GM23338 (cell line): ENCODE measurements around the gene MS4A15. TPM values are rescaled to one million over a fixed set of nuclear protein-coding genes. Genes with fewer than 3 reads are reported as not detected.

ENCODE experiments used
- ATAC-seq: fragments of 200-7000 bp; cut with Tn5 transposase; 3 replicates; pipeline ENCODE4 v1.9.1; 2020
- DNase-seq: peaks from one replicate; pipeline ENCODE4 v3.0.0-alpha.2; 2015; ENCODE audit warnings: low spot score
- H2AFZ ChIP-seq: fragments of 200-600 bp; sonication (generic); 2 replicates; pipeline ENCODE4 v1.8.0; 2016; ENCODE audit warnings: antibody characterized with exemption, mild to moderate bottlenecking, moderate library complexity
- H3F3A ChIP-seq: fragments of 200-600 bp; sonication (generic); replicated peaks from 2 replicates; pipeline ENCODE4 v1.8.0; 2017; ENCODE audit warnings: antibody characterized with exemption, mixed run types, low read depth
- H3K27ac ChIP-seq: fragments of 200-600 bp; sonication (generic); 2 replicates; pipeline ENCODE4 v1.6.1; 2016; ENCODE audit warnings: low read depth
- H3K27me3 ChIP-seq: fragments of 200-600 bp; sonication (generic); 2 replicates; pipeline ENCODE4 v1.8.0; 2016; ENCODE audit warnings: mild to moderate bottlenecking, mixed run types, moderate library complexity; ENCODE audit not compliant: insufficient read depth
- H3K36me3 ChIP-seq: fragments of 200-600 bp; sonication (generic); 2 replicates; pipeline ENCODE4 v1.8.0; 2016; ENCODE audit warnings: mild to moderate bottlenecking; ENCODE audit not compliant: insufficient read depth
- H3K4me1 ChIP-seq: fragments of 200-600 bp; sonication (generic); 2 replicates; pipeline ENCODE4 v1.8.0; 2016; ENCODE audit warnings: mild to moderate bottlenecking, moderate library complexity; ENCODE audit not compliant: insufficient read depth
- H3K4me2 ChIP-seq: fragments of 200-600 bp; sonication (generic); 2 replicates; pipeline ENCODE4 v1.7.1; 2017; ENCODE audit warnings: mixed run types
- H3K4me3 ChIP-seq: fragments of 200-600 bp; sonication (generic); 2 replicates; pipeline ENCODE4 v1.6.1; 2016; ENCODE audit warnings: mixed run types
- H3K79me2 ChIP-seq: fragments of 200-600 bp; sonication (generic); replicated peaks from 2 replicates; pipeline ENCODE4 v1.8.0; 2017; ENCODE audit warnings: mild to moderate bottlenecking; ENCODE audit not compliant: insufficient read depth
- H3K9me2 ChIP-seq: fragments of 200-600 bp; sonication (generic); 2 replicates; pipeline ENCODE4 v1.8.0; 2017; ENCODE audit not compliant: insufficient read depth
- H4K20me1 ChIP-seq: fragments of 200-600 bp; sonication (generic); replicated peaks from 2 replicates; pipeline ENCODE4 v1.8.0; 2017; ENCODE audit warnings: mild to moderate bottlenecking; ENCODE audit not compliant: insufficient read depth
- H3K27ac Mint-ChIP-seq: 2 replicates; pipeline ENCODE4 v1.8.0; 2020; ENCODE audit warnings: inconsistent platforms, mild to moderate bottlenecking, moderate library complexity, mixed read lengths
- H3K27me3 Mint-ChIP-seq: 3 replicates; pipeline ENCODE4 v1.8.0; 2022; ENCODE audit warnings: low read depth, mild to moderate bottlenecking, moderate library complexity, mixed read lengths, inconsistent platforms; ENCODE audit not compliant: insufficient read depth, poor library complexity
- H3K36me3 Mint-ChIP-seq: 3 replicates; pipeline ENCODE4 v1.8.0; 2021; ENCODE audit warnings: low read depth, mild to moderate bottlenecking, inconsistent platforms, moderate library complexity, mixed read lengths
- H3K4me1 Mint-ChIP-seq: 3 replicates; pipeline ENCODE4 v1.8.0; 2020; ENCODE audit warnings: mild to moderate bottlenecking, inconsistent platforms, mixed read lengths
- H3K4me3 Mint-ChIP-seq: 3 replicates; pipeline ENCODE4 v1.8.0; 2021; ENCODE audit warnings: moderate library complexity, mild to moderate bottlenecking, inconsistent platforms, mixed read lengths
- H3K9me3 Mint-ChIP-seq: 3 replicates; pipeline ENCODE4 v1.8.0; 2020; ENCODE audit warnings: moderate library complexity, mild to moderate bottlenecking, inconsistent platforms, mixed read lengths
- CTCF ChIP-seq, 2 experiments: fragments of 200-600 bp in 1 of 2; sonication (generic) in 1 of 2; conservative IDR thresholded peaks; 2 replicates each; pipeline versions ENCODE4 v1.5.1 to v1.6.1; 2016 to 2017; ENCODE audit warnings: antibody characterized with exemption in 2 of 2, low read depth in 2 of 2, mild to moderate bottlenecking in 2 of 2, moderate library complexity in 1 of 2
- ETS1 ChIP-seq: IDR thresholded peaks from 2 replicates; pipeline ENCODE4 v1.6.1; 2016; ENCODE audit warnings: antibody characterized with exemption
- POLR2AphosphoS5 ChIP-seq: IDR thresholded peaks from 2 replicates; pipeline ENCODE4 v1.6.1; 2016; ENCODE audit warnings: antibody characterized with exemption, low read depth
- REST ChIP-seq: IDR thresholded peaks from one replicate; pipeline ENCODE4 v1.6.1; 2018; ENCODE audit warnings: antibody characterized with exemption; ENCODE audit not compliant: unreplicated experiment
- ZNF462 ChIP-seq: fragments of 250-450 bp; sonication (Bioruptor Pico); IDR thresholded peaks from 2 replicates; pipeline ENCODE4 v1.5.0; 2020; ENCODE audit warnings: mild to moderate bottlenecking, moderate library complexity
- polyA plus RNA-seq: library from polyadenylated mRNA; unstranded; fragments of >200 nt; fragmentation: Nextera tagmentation; extraction: Ambion mirVana; gene quantifications from 2 replicates; pipeline ENCODE4 v1.2.1, GENCODE V29; 2016
- total RNA-seq: library from RNA; depleted of rRNA; stranded (reverse); fragments of >200 nt; shearing (Covaris generic); gene quantifications from 2 replicates; pipeline ENCODE4 v1.2.3, GENCODE V29; 2014

The MS4A15 gene
- total and polyA plus RNA-seq, 2 experiments from 2014 or later = 0.44 TPM; not detected in 1

- ATAC-seq (peak; percentile 97), DNase-seq (peak; percentile 72)
- no peaks in the 10 kb centered on the region for H4K20me1 ChIP-seq
- TF ChIP-seq CTCF (conservative IDR thresholded peaks at IDR 0.05; ENCODE audit: low read depth in 2 of 2) = peak; percentile 37 to 53; a peak in 3 of 4 replicates
- no peak for TF ChIP-seq POLR2AphosphoS5
- H3K27me3 ChIP-seq = no peaks in the 10 kb centered on the region
- no peaks in the 10 kb centered on the region for H3K9me2 ChIP-seq
- H3K4me2 ChIP-seq = no peak overlapping the region
- H3K4me1 ChIP-seq = no peaks in the 10 kb centered on the region
- Mint-ChIP-seq H3K27ac (no peak overlapping the region), H3K27me3 (peaks cover 5% of the 10 kb centered on the region), H3K4me3 (no peak overlapping the region), H3K4me1 (no peaks in the 10 kb centered on the region), H3K36me3 (no peaks in the 10 kb centered on the region; the same call in 2 of the 3 replicates), H3K9me3 (peaks cover 2% of the 10 kb centered on the region; the same call in 2 of the 3 replicates)
- H3F3A ChIP-seq = no peaks in the 10 kb centered on the region
- no peak overlapping the region for H3K27ac ChIP-seq
- no peaks in the 10 kb centered on the region for H3K36me3 ChIP-seq
- H2AFZ ChIP-seq = no peak overlapping the region
- H3K4me3 ChIP-seq = no peak overlapping the region
- H3K79me2 ChIP-seq = no peaks in the 10 kb centered on the region
Observed at GRCh38 chr11:60739114-60739513, 17.6 kb upstream of the MS4A15 start.

- Mint-ChIP-seq H3K4me1 (peaks cover 5% of the 10 kb centered on the region; the same call in 2 of the 3 replicates), H3K4me3 (no peak overlapping the region), H3K27ac (no peak overlapping the region), H3K36me3 (no peaks in the 10 kb centered on the region; the same call in 2 of the 3 replicates), H3K27me3 (peaks cover 5% of the 10 kb centered on the region), H3K9me3 (peaks cover 2% of the 10 kb centered on the region; the same call in 2 of the 3 replicates)
- Histone ChIP-seq H3K36me3 (no peaks in the 10 kb centered on the region), H4K20me1 (no peaks in the 10 kb centered on the region), H3K4me1 (no peaks in the 10 kb centered on the region), H3K79me2 (no peaks in the 10 kb centered on the region), H3F3A (no peaks in the 10 kb centered on the region), H3K4me2 (no peak overlapping the region), H3K4me3 (no peak overlapping the region), H3K9me2 (no peaks in the 10 kb centered on the region), H3K27me3 (no peaks in the 10 kb centered on the region), H2AFZ (no peak overlapping the region), H3K27ac (no peak overlapping the region)
- ATAC-seq = no peak
- no peak for DNase-seq
- TF ChIP-seq ZNF462 (CRISPR knock-in tag) (no peak), REST (no peak), CTCF (conservative IDR thresholded peaks at IDR 0.05; ENCODE audit: low read depth in 2 of 2) (no peak), POLR2AphosphoS5 (no peak), ETS1 (no peak)
Observed at GRCh38 chr11:60740573-60740972, 16.1 kb upstream of the MS4A15 start.
